Measurements from ENCODE around the gene F2R.

- TF ChIP-seq TOX (CRISPR knock-in tag; IDR thresholded peaks at IDR 0.05; ENCODE audit: borderline replicate concordance) (no peak), ZNF70 (CRISPR knock-in tag; IDR thresholded peaks at IDR 0.05) (no peak), TCF4 (CRISPR knock-in tag; IDR thresholded peaks at IDR 0.05; ENCODE audit: borderline replicate concordance) (no peak), ARNTL (CRISPR knock-in tag; IDR thresholded peaks at IDR 0.05; ENCODE audit: borderline replicate concordance, low read depth) (no peak), ISL1 (CRISPR knock-in tag; IDR thresholded peaks at IDR 0.05) (no peak), OSR1 (CRISPR knock-in tag; IDR thresholded peaks at IDR 0.05) (no peak)
- TF ChIP-seq, protein P1, sequence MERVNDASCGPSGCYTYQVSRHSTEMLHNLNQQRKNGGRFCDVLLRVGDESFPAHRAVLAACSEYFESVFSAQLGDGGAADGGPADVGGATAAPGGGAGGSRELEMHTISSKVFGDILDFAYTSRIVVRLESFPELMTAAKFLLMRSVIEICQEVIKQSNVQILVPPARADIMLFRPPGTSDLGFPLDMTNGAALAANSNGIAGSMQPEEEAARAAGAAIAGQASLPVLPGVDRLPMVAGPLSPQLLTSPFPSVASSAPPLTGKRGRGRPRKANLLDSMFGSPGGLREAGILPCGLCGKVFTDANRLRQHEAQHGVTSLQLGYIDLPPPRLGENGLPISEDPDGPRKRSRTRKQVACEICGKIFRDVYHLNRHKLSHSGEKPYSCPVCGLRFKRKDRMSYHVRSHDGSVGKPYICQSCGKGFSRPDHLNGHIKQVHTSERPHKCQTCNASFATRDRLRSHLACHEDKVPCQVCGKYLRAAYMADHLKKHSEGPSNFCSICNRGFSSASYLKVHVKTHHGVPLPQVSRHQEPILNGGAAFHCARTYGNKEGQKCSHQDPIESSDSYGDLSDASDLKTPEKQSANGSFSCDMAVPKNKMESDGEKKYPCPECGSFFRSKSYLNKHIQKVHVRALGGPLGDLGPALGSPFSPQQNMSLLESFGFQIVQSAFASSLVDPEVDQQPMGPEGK (CRISPR knock-in tag; IDR thresholded peaks at IDR 0.05; ENCODE audit: borderline replicate concordance) = no peak
- TF ChIP-seq, protein P2, sequence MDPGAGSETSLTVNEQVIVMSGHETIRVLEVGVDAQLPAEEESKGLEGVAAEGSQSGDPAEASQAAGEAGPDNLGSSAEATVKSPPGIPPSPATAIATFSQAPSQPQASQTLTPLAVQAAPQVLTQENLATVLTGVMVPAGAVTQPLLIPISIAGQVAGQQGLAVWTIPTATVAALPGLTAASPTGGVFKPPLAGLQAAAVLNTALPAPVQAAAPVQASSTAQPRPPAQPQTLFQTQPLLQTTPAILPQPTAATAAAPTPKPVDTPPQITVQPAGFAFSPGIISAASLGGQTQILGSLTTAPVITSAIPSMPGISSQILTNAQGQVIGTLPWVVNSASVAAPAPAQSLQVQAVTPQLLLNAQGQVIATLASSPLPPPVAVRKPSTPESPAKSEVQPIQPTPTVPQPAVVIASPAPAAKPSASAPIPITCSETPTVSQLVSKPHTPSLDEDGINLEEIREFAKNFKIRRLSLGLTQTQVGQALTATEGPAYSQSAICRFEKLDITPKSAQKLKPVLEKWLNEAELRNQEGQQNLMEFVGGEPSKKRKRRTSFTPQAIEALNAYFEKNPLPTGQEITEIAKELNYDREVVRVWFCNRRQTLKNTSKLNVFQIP (CRISPR knock-in tag; IDR thresholded peaks at IDR 0.05; ENCODE audit: borderline replicate concordance, low read depth) = no peak
Observed at GRCh38 chr5:76724871-76725270, 8.9 kb downstream of the F2R start.

Measured in SK-N-SH treated with all-trans-retinoic acid at 6 μM for 48 hours (cell line).